T-helper 1 cell treated with Interleukin-12 subunit alpha and Interleukin-12 subunit beta and Interleukin-4 antibody, amounts not matched to agents 30 μg/mL and 1 μg/mL, for 36 hours (primary cell): Measurements from ENCODE around the gene GLIS2.

Experiments
- H3K27ac Mint-ChIP-seq: one replicate; pipeline ENCODE4 v1.8.0; 2021; ENCODE audit warnings: mild to moderate bottlenecking, mixed read lengths
- H3K27me3 Mint-ChIP-seq: one replicate; pipeline ENCODE4 v1.8.0; 2021; ENCODE audit warnings: low read depth, mixed read lengths
- H3K36me3 Mint-ChIP-seq: one replicate; pipeline ENCODE4 v1.8.0; 2021; ENCODE audit warnings: low read depth, mixed read lengths
- H3K4me1 Mint-ChIP-seq: one replicate; pipeline ENCODE4 v1.8.0; 2021; ENCODE audit warnings: low read depth, mixed read lengths
- H3K4me3 Mint-ChIP-seq: one replicate; pipeline ENCODE4 v1.8.0; 2021; ENCODE audit warnings: mild to moderate bottlenecking, moderate library complexity, mixed read lengths
- H3K9me3 Mint-ChIP-seq: one replicate; pipeline ENCODE4 v1.8.0; 2021; ENCODE audit warnings: mixed read lengths

The GLIS2 gene

DNA sequence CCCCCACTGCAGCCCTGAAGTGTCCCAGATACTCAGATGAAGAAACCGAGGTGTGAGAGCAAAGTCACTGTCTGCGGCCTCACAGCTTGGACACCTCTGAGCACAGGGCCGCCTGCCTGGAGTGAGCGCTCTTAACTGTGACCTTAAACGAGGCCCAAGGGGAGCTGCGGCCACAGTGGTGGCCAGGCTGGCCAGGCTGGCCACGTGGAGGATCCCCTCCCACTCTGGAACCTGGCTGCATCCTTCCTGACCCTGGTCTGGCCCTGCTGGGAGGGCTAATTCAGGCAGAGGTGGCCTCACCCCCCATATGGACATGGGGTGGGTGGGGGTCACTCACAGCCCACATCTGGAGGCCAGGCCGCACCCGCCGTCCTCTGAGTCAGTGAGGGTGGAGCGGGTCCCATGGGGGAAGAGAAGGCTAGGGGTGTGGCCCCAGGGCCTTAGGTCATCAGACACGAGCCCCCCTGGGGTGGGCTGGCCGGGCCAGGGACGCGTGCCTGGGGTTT lies 62.3 kb downstream of the GLIS2 start:
- H3K4me1 Mint-ChIP-seq, result peaks cover 2% of the 10 kb centered on the region
- no peak overlapping the region for H3K27ac Mint-ChIP-seq
- no peaks in the 10 kb centered on the region for H3K9me3 Mint-ChIP-seq
- no peaks in the 10 kb centered on the region for H3K27me3 Mint-ChIP-seq
- peaks cover 5% of the 10 kb centered on the region for H3K36me3 Mint-ChIP-seq
- H3K4me3 Mint-ChIP-seq, result no peak overlapping the region

DNA sequence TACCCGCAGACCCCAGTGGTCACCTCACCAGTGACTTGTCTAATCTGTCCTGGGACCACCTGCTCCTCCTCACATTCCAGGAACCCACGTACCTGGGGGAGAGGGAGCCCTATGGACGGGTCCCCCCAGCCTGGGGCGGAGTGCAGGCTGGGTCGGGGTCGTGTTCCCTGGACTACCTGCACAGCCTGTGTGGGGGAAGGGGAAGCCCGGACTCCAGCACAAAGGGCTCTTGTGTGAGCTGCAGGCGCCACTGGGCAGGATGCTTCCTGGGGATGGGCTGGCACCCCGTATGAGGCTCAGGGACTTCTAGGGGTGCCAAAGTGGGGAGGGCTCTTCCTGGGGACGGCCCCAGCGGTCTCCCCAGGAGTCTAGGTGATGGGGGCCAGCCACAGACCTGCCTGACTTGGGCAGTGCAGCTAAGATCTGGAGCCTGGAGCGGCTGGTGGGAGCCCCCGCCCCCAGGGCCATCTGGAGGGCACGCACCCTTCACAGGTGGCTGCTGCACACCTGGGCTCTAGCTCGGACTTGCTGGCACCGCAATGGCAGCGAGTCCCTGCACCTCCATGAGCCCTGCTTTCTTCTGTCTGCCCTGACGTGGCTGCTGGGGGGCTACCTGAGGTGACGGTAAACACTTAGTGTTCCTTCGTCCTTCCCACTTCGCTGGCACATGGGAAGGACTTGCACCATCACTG lies 63.3 kb downstream of the GLIS2 start:
- H3K4me1 Mint-ChIP-seq, result peaks cover 2% of the 10 kb centered on the region
- no peak overlapping the region for H3K27ac Mint-ChIP-seq
- H3K36me3 Mint-ChIP-seq, result peaks cover 6% of the 10 kb centered on the region
- H3K9me3 Mint-ChIP-seq, result no peaks in the 10 kb centered on the region
- no peak overlapping the region for H3K4me3 Mint-ChIP-seq
- no peaks in the 10 kb centered on the region for H3K27me3 Mint-ChIP-seq

DNA sequence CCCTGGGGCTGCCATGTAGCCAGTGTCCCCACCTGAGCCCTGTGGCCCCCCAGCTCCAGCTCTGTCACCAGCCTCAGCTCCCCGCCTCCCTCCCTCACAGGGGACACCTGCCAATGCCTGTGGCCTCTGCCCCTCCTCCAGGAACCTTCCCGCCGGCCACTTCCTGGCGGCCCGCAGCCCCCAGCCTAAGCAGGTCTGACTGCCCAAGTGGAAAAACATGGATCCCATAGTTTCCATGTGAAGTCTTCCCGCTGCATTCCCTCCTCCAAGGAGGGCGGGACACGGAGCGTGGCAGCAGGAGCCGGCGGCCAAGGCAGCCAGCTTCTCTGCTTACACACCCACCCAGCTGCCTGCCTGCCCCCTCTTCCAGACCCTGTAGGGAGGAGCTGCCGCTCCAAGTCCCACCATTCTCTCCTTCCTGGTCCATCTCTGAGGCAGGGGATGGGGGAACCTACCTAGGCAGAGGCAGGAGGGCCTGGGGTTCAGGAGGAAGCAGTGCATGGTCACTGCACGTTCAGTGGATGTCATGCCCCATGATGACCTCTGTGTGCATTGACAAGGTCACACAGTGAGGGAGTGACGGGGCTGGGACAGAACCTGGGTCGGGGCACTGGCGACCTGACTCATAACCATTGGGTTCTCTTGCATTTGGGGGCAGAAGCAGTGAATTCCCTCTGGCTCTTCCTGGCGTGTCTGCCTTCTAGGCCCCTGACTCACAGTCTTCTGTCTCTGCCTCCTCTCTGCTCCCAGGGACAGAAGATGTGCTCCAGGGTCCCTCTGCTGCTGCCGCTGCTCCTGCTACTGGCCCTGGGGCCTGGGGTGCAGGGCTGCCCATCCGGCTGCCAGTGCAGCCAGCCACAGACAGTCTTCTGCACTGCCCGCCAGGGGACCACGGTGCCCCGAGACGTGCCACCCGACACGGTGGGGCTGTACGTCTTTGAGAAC lies 64.5 kb downstream of the GLIS2 start:
- H3K9me3 Mint-ChIP-seq, result no peaks in the 10 kb centered on the region
- H3K27ac Mint-ChIP-seq, result no peak overlapping the region
- H3K4me1 Mint-ChIP-seq, result peaks cover 2% of the 10 kb centered on the region
- H3K36me3 Mint-ChIP-seq, result peaks cover 8% of the 10 kb centered on the region
- H3K4me3 Mint-ChIP-seq, result no peak overlapping the region
- H3K27me3 Mint-ChIP-seq, result no peaks in the 10 kb centered on the region

DNA sequence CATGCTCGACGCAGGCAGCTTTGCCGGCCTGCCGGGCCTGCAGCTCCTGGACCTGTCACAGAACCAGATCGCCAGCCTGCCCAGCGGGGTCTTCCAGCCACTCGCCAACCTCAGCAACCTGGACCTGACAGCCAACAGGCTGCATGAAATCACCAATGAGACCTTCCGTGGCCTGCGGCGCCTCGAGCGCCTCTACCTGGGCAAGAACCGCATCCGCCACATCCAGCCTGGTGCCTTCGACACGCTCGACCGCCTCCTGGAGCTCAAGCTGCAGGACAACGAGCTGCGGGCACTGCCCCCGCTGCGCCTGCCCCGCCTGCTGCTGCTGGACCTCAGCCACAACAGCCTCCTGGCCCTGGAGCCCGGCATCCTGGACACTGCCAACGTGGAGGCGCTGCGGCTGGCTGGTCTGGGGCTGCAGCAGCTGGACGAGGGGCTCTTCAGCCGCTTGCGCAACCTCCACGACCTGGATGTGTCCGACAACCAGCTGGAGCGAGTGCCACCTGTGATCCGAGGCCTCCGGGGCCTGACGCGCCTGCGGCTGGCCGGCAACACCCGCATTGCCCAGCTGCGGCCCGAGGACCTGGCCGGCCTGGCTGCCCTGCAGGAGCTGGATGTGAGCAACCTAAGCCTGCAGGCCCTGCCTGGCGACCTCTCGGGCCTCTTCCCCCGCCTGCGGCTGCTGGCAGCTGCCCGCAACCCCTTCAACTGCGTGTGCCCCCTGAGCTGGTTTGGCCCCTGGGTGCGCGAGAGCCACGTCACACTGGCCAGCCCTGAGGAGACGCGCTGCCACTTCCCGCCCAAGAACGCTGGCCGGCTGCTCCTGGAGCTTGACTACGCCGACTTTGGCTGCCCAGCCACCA lies 65.4 kb downstream of the GLIS2 start:
- Mint-ChIP-seq H3K4me3 (no peak overlapping the region), H3K36me3 (peaks cover 13% of the 10 kb centered on the region), H3K4me1 (no peaks in the 10 kb centered on the region), H3K9me3 (no peaks in the 10 kb centered on the region), H3K27ac (no peak overlapping the region), H3K27me3 (no peaks in the 10 kb centered on the region)

DNA sequence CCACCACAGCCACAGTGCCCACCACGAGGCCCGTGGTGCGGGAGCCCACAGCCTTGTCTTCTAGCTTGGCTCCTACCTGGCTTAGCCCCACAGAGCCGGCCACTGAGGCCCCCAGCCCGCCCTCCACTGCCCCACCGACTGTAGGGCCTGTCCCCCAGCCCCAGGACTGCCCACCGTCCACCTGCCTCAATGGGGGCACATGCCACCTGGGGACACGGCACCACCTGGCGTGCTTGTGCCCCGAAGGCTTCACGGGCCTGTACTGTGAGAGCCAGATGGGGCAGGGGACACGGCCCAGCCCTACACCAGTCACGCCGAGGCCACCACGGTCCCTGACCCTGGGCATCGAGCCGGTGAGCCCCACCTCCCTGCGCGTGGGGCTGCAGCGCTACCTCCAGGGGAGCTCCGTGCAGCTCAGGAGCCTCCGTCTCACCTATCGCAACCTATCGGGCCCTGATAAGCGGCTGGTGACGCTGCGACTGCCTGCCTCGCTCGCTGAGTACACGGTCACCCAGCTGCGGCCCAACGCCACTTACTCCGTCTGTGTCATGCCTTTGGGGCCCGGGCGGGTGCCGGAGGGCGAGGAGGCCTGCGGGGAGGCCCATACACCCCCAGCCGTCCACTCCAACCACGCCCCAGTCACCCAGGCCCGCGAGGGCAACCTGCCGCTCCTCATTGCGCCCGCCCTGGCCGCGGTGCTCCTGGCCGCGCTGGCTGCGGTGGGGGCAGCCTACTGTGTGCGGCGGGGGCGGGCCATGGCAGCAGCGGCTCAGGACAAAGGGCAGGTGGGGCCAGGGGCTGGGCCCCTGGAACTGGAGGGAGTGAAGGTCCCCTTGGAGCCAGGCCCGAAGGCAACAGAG lies 66.3 kb downstream of the GLIS2 start:
- H3K9me3 Mint-ChIP-seq, result no peaks in the 10 kb centered on the region
- no peaks in the 10 kb centered on the region for H3K27me3 Mint-ChIP-seq
- H3K4me3 Mint-ChIP-seq, result no peak overlapping the region
- no peaks in the 10 kb centered on the region for H3K4me1 Mint-ChIP-seq
- no peak overlapping the region for H3K27ac Mint-ChIP-seq
- peaks cover 13% of the 10 kb centered on the region for H3K36me3 Mint-ChIP-seq

DNA sequence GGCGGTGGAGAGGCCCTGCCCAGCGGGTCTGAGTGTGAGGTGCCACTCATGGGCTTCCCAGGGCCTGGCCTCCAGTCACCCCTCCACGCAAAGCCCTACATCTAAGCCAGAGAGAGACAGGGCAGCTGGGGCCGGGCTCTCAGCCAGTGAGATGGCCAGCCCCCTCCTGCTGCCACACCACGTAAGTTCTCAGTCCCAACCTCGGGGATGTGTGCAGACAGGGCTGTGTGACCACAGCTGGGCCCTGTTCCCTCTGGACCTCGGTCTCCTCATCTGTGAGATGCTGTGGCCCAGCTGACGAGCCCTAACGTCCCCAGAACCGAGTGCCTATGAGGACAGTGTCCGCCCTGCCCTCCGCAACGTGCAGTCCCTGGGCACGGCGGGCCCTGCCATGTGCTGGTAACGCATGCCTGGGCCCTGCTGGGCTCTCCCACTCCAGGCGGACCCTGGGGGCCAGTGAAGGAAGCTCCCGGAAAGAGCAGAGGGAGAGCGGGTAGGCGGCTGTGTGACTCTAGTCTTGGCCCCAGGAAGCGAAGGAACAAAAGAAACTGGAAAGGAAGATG lies 67.0 kb downstream of the GLIS2 start:
- Mint-ChIP-seq H3K4me1 (no peaks in the 10 kb centered on the region), H3K27ac (no peak overlapping the region), H3K36me3 (peaks cover 11% of the 10 kb centered on the region), H3K9me3 (no peaks in the 10 kb centered on the region), H3K27me3 (no peaks in the 10 kb centered on the region), H3K4me3 (no peak overlapping the region)

DNA sequence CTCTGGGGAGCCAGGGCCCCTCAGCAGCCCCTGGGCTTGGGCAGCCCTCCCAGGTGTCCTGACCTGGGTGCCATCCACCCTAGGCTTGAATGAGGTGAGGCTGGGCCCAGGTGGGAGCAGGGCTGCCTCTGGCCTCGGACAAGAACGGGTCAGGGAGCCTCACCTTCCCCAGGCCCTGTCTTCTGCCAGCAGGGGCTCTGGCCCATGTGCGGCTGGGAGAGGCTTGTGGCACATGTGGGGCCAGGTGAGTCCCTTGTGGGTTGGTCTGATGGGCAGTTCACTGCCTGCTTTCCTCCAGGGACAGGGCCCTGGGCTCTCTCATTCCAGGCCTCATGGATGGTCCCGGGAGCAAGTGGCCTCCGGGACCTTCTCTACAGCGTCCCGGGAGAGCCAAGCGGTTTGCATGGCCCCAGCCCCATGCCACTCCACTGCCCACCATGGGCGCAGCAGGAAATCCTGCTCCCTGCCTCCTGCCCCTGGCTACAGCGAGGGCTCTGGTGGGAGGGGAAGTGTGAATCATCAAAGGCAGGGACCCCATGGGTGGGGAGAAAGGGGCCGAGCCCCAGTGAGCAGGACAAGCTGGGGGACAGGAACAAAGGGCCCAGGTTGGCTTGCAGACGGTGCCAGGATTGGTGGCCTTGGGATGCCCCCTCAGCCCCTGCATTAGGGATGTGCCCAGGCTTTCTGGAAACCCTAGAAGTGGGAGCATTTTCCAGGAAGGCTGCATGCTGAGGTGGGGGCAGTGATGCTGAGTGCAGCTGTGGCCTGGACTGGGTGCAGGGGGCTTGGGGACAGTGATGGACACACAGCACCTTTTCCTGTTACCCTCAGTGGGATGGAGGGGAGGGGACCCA lies 68.0 kb downstream of the GLIS2 start:
- H3K4me3 Mint-ChIP-seq, result no peak overlapping the region
- peaks cover 10% of the 10 kb centered on the region for H3K36me3 Mint-ChIP-seq
- H3K27ac Mint-ChIP-seq, result no peak overlapping the region
- H3K9me3 Mint-ChIP-seq, result no peaks in the 10 kb centered on the region
- H3K4me1 Mint-ChIP-seq, result no peaks in the 10 kb centered on the region
- H3K27me3 Mint-ChIP-seq, result no peaks in the 10 kb centered on the region

DNA sequence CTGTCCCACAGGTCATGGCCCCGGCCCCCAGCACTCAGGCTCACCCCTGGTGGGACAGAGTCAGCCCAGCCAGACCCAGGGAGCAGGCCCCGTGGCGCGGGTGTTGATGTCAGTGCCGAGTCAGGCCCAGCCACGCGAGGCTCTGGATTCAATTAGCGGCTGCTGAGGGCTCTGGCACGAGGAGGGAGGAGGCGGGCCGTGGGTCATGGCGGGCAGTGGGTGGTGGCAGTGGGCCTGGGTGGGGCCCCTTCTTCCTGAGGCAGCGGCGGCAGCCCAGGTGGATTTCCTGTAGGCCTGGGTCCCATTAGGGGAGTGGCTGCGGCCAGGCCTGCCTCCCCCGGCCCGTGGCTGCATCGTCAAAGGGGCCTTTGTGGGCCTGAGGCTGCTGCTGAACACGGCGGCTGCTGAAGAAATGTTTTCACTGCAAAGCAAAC lies 68.7 kb downstream of the GLIS2 start:
- Mint-ChIP-seq H3K36me3 (peaks cover 10% of the 10 kb centered on the region), H3K9me3 (no peaks in the 10 kb centered on the region), H3K4me3 (no peak overlapping the region), H3K27me3 (no peaks in the 10 kb centered on the region), H3K4me1 (no peaks in the 10 kb centered on the region), H3K27ac (no peak overlapping the region)

DNA sequence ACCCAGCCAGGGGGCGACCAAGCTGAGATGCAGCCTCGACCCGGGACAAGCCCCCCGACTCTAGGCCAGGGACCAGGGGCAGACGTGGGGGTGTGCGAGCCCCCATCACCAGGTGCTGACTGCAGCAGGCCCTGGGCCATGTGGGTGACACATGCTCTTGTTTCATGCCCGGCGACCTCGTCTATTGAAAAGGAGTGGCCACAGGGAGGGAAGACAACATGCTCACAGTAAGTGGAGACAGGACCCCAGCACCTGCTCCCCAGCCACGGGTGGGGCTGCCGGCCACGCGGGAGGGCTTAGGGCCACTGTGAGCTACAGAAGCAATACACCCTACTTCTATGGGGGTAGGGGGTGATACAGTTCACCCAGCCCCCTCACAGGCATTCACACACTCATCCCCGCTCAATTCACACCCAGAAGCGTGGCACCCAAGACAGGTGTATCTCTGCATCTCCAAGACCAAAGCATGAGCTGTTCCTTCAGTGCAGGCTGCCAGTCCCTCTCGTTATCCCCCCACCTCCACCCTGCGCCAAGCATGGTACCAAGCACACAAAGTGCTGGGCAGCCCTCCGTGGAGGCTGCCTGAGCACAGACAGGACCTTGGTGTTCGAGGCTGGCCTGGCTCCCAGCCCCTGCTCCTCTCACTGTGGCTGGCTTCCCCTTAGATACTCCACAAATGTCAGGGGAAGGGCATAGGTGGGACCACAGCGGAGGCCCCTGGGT lies 69.4 kb downstream of the GLIS2 start:
- Mint-ChIP-seq H3K9me3 (no peaks in the 10 kb centered on the region), H3K27me3 (no peaks in the 10 kb centered on the region), H3K4me1 (no peaks in the 10 kb centered on the region), H3K4me3 (no peak overlapping the region), H3K36me3 (peaks cover 10% of the 10 kb centered on the region), H3K27ac (peak overlapping the region; percentile 15)

DNA sequence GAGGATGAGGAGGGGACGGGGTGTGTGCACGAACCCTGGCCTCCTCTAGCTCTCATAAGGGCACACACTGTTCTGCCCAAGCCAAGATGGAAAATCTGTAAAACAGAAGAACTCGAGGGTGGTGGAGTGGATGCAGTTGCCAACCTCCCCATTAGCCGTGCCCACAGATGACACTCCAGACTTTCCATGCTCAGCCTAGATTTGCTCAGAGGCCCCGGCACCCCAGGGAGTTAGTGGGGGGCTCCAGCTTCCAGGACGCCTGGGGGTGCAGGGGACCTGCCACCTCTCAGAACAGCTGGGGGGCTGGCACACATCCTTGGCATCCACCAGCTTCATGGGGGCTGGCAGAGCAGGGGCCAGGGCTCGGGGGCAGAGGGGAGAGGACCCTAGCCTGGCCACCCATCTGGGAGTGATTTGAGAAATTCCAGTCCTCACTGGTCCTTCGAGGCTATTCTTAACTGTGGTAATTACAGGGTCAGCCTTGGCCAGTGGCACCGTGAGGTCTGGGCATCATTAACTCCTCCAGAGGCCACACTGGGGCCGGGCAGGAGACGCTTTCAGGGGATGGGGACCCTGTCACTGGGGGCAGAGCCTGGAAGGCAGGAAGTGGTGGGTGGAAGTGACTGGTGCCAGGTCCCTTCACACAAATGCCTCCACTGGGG lies 70.1 kb downstream of the GLIS2 start:
- Mint-ChIP-seq H3K4me1 (no peaks in the 10 kb centered on the region), H3K27ac (no peak overlapping the region), H3K36me3 (peaks cover 10% of the 10 kb centered on the region), H3K4me3 (no peak overlapping the region), H3K9me3 (no peaks in the 10 kb centered on the region), H3K27me3 (no peaks in the 10 kb centered on the region)

DNA sequence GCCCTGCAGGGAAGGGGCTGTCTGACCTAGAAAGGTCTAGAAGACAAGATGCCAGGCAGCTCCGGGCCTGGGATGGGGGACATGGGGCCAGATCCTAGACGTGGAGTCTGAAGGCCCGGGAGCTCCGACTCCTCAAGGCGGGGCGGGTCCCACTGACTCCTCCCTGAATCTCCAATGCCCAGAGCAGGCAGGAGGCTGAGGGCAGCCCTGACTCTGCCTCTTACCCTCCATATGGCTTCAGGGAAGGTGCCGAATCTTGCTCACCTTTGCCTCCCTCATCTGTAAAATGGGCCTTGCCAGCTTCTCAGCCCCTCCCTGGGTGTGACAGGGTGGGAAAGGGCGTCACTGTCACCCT lies 70.6 kb downstream of the GLIS2 start:
- H3K27me3 Mint-ChIP-seq, result no peaks in the 10 kb centered on the region
- H3K4me1 Mint-ChIP-seq, result no peaks in the 10 kb centered on the region
- peaks cover 10% of the 10 kb centered on the region for H3K36me3 Mint-ChIP-seq
- no peak overlapping the region for H3K27ac Mint-ChIP-seq
- no peaks in the 10 kb centered on the region for H3K9me3 Mint-ChIP-seq
- no peak overlapping the region for H3K4me3 Mint-ChIP-seq
